Neural cell (in vitro differentiated cells): Measurements from ENCODE around the gene KREMEN2. TPM values are rescaled to one million over a fixed set of nuclear protein-coding genes. Genes with fewer than 3 reads are reported as not detected.

Experiments
- H2AFZ ChIP-seq: fragments of 200-600, 300-800 bp; sonication (generic), shearing (Covaris generic); 2 replicates; pipeline ENCODE4 v1.6.0; 2014; ENCODE audit warnings: low read depth, mild to moderate bottlenecking, antibody characterized with exemption, low read length, moderate library complexity
- H3F3A ChIP-seq: fragments of 200-600 bp; shearing (Covaris generic); 2 replicates; pipeline ENCODE4 v1.6.1; 2016; ENCODE audit warnings: mild to moderate bottlenecking, moderate library complexity, mixed read lengths, antibody characterized with exemption, low read length; ENCODE audit not compliant: insufficient read depth, poor library complexity, severe bottlenecking
- H3K27ac ChIP-seq: fragments of 200-600, 300-800 bp; sonication (generic), shearing (Covaris generic); 2 replicates; pipeline ENCODE4 v1.5.1; 2014; ENCODE audit warnings: mild to moderate bottlenecking, low read length, moderate library complexity
- H3K27me3 ChIP-seq: fragments of 300-800, 200-600 bp; sonication (generic), shearing (Covaris generic); 2 replicates; pipeline ENCODE4 v1.6.0; 2014; ENCODE audit warnings: mild to moderate bottlenecking, low read depth, low read length, moderate library complexity; ENCODE audit not compliant: insufficient read depth
- H3K36me3 ChIP-seq: fragments of 300-800, 200-600 bp; sonication (generic), shearing (Covaris generic); 2 replicates; pipeline ENCODE4 v1.5.1; 2014; ENCODE audit warnings: mild to moderate bottlenecking, antibody characterized with exemption, low read length, moderate library complexity; ENCODE audit not compliant: insufficient read depth
- H3K4me2 ChIP-seq: fragments of 300-800, 200-600 bp; sonication (generic), shearing (Covaris generic); 2 replicates; pipeline ENCODE4 v1.6.0; 2014; ENCODE audit warnings: mild to moderate bottlenecking, low read length
- H3K4me3 ChIP-seq: fragments of 300-800, 200-600 bp; sonication (generic), shearing (Covaris generic); 2 replicates; pipeline ENCODE4 v1.5.1; 2014; ENCODE audit warnings: mild to moderate bottlenecking, low read length, moderate library complexity
- H3K79me2 ChIP-seq: fragments of 200-600 bp; shearing (Covaris generic); replicated peaks from 2 replicates; pipeline ENCODE4 v1.6.0; 2014; ENCODE audit warnings: mild to moderate bottlenecking, low read length, moderate library complexity; ENCODE audit not compliant: insufficient read depth
- H3K9ac ChIP-seq: fragments of 300-800, 200-600 bp; sonication (generic), shearing (Covaris generic); 2 replicates; pipeline ENCODE4 v1.6.1; 2016; ENCODE audit warnings: mild to moderate bottlenecking, low read length, mixed read lengths
- H3K9me2 ChIP-seq: fragments of 200-600 bp; shearing (Covaris generic); 2 replicates; pipeline ENCODE4 v1.6.1; 2016; ENCODE audit warnings: mild to moderate bottlenecking, low read length, mixed read lengths; ENCODE audit not compliant: insufficient read depth
- H3K9me3 ChIP-seq: fragments of 200-600, 300-800 bp; sonication (generic), shearing (Covaris generic); 2 replicates; pipeline ENCODE4 v1.6.1; 2016; ENCODE audit warnings: mild to moderate bottlenecking, mixed run types, low read length, moderate library complexity, mixed read lengths
- H4K20me1 ChIP-seq: fragments of 200-600 bp; shearing (Covaris generic); 2 replicates; pipeline ENCODE4 v1.6.1; 2016; ENCODE audit warnings: mild to moderate bottlenecking, mixed run types; ENCODE audit not compliant: insufficient read depth
- CTCF ChIP-seq: fragments of 450-650 bp; IDR thresholded peaks from 2 replicates; pipeline ENCODE4 v1.5.1; 2014; ENCODE audit warnings: antibody characterized with exemption, mild to moderate bottlenecking, moderate library complexity; ENCODE audit not compliant: poor library complexity, severe bottlenecking
- EP300 ChIP-seq: fragments of 450-650 bp; conservative IDR thresholded peaks from 2 replicates; pipeline ENCODE4 v1.6.1; 2014; ENCODE audit warnings: antibody characterized with exemption, mild to moderate bottlenecking, moderate library complexity; ENCODE audit not compliant: poor library complexity, severe bottlenecking
- EZH2 ChIP-seq: fragments of 200-600, 300-800 bp; shearing (Covaris generic), sonication (generic); IDR thresholded peaks from 2 replicates; pipeline ENCODE4 v1.6.1; 2014; ENCODE audit warnings: antibody characterized with exemption, low read length, borderline replicate concordance, mild to moderate bottlenecking; ENCODE audit not compliant: insufficient read depth, poor library complexity, severe bottlenecking
- MXI1 ChIP-seq: fragments of 450-650 bp; conservative IDR thresholded peaks from 2 replicates; pipeline ENCODE4 v1.6.1; 2014; ENCODE audit warnings: antibody characterized with exemption, mild to moderate bottlenecking; ENCODE audit not compliant: poor library complexity, severe bottlenecking
- POLR2AphosphoS5 ChIP-seq: IDR thresholded peaks from 2 replicates; pipeline ENCODE4 v1.6.1; 2012
- RAD21 ChIP-seq: fragments of 450-650 bp; conservative IDR thresholded peaks from 2 replicates; pipeline ENCODE4 v1.6.1; 2014; ENCODE audit warnings: antibody characterized with exemption, mild to moderate bottlenecking, moderate library complexity
- REST ChIP-seq: IDR thresholded peaks from 2 replicates; pipeline ENCODE4 v1.6.1; 2012; ENCODE audit warnings: borderline replicate concordance
- SMC3 ChIP-seq: fragments of 450-650 bp; conservative IDR thresholded peaks from 2 replicates; pipeline ENCODE4 v1.6.1; 2014; ENCODE audit warnings: antibody characterized with exemption, mild to moderate bottlenecking, moderate library complexity; ENCODE audit not compliant: poor library complexity
- TAF1 ChIP-seq: IDR thresholded peaks from 2 replicates; pipeline ENCODE4 v1.6.1; 2012; ENCODE audit warnings: low read depth
- polyA plus RNA-seq: library from polyadenylated mRNA; depleted of rRNA; stranded (reverse); fragments of >200 nt; gene quantifications from 2 replicates; pipeline ENCODE4 v1.2.3, GENCODE V29; 2014

KREMEN2 gene
- polyA plus RNA-seq, 1 donor from 2014 or later, result 0.71 TPM

GRCh38 chr16:2923481-2923880 lies 40.6 kb upstream of the KREMEN2 start:
- Histone ChIP-seq H3K9me2 (no peaks in the 10 kb centered on the region), H3K4me3 (no peak overlapping the region), H3K27ac (no peak overlapping the region), H3K27me3 (no peaks in the 10 kb centered on the region), H3K36me3 (no peaks in the 10 kb centered on the region), H3K79me2 (no peaks in the 10 kb centered on the region), H2AFZ (no peak overlapping the region), H3K9me3 (no peaks in the 10 kb centered on the region), H4K20me1 (no peaks in the 10 kb centered on the region), H3K4me2 (no peak overlapping the region), H3K9ac (no peak overlapping the region), H3F3A (no peaks in the 10 kb centered on the region)
- TF ChIP-seq CTCF, result no peak
- TF ChIP-seq TAF1, result no peak
- no peak for TF ChIP-seq RAD21
- no peak for TF ChIP-seq MXI1
- no peak for TF ChIP-seq POLR2AphosphoS5

- no peak overlapping the region for H3K4me3 ChIP-seq
- TF ChIP-seq POLR2AphosphoS5 (no peak), EP300 (no peak), SMC3 (no peak), TAF1 (no peak), CTCF (no peak), REST (no peak), RAD21 (no peak), EZH2 (no peak), MXI1 (no peak)
- no peak overlapping the region for H3K9ac ChIP-seq
Measured at GRCh38 chr16:2924901-2925755, 38.9 kb upstream of the KREMEN2 start.

More at GRCh38 chr16:2924901-2925755, 38.9 kb upstream of the KREMEN2 start:
- Histone ChIP-seq H3K9me3 (no peaks in the 10 kb centered on the region), H3K27ac (no peak overlapping the region), H4K20me1 (no peaks in the 10 kb centered on the region), H3K79me2 (no peaks in the 10 kb centered on the region), H3K4me2 (no peak overlapping the region), H3F3A (no peaks in the 10 kb centered on the region), H3K9me2 (no peaks in the 10 kb centered on the region), H3K36me3 (no peaks in the 10 kb centered on the region), H3K27me3 (no peaks in the 10 kb centered on the region), H2AFZ (no peak overlapping the region)
